Peyer's patch (tissue), 4 donors: ENCODE results near the gene DCST2.

Source experiments
- CTCF ChIP-seq, 6 experiments: fragments of 450-650 bp in 4 of 6; fragments of 200-600 bp in 2 of 6; sonication (generic) in 1 of 6; IDR thresholded peaks; one replicate each; pipeline ENCODE4 v1.5.1; 2017 to 2019; ENCODE audit warnings: antibody characterized with exemption in 6 of 6, mild to moderate bottlenecking in 3 of 6, moderate library complexity in 1 of 6
- POLR2A ChIP-seq, 2 donors: fragments of 450-650 bp; IDR thresholded peaks; one replicate each; pipeline ENCODE4 v1.5.1; 2017; ENCODE audit warnings: antibody characterized with exemption in 2 of 2, mild to moderate bottlenecking in 2 of 2, moderate library complexity in 2 of 2

- no peak for TF ChIP-seq CTCF (IDR thresholded peaks at IDR 0.05)
- TF ChIP-seq POLR2A (IDR thresholded peaks at IDR 0.05): no peak
These were observed 38.1 kb upstream of the DCST2 start for GRCh38 chr1:155071701-155072100.
